PC-3 (cell line): ENCODE results near the gene ADAT3.
"Not testable (repeated sequence)": the region's sequence is repeated elsewhere in the genome, so short reads cannot be mapped to it uniquely, and the experiment has no call there.

Experiments used
- CTCF ChIP-seq: fragments of 300-600 bp; sonication (generic); conservative IDR thresholded peaks from 2 replicates; pipeline ENCODE4 v1.5.1; 2017; ENCODE audit warnings: antibody characterized with exemption, low read depth, mild to moderate bottlenecking, low read length
- EZH2 ChIP-seq: fragments of 300-600 bp; sonication (generic); IDR thresholded peaks from one replicate; pipeline ENCODE4 v1.6.1; 2017; ENCODE audit warnings: antibody characterized with exemption, mild to moderate bottlenecking, low read length; ENCODE audit not compliant: unreplicated experiment
- EZH2phosphoT487 ChIP-seq: fragments of 300-600 bp; sonication (generic); IDR thresholded peaks from 2 replicates; pipeline ENCODE4 v1.6.1; 2018; ENCODE audit warnings: mild to moderate bottlenecking, antibody characterized with exemption, low read length, borderline replicate concordance

DNA sequence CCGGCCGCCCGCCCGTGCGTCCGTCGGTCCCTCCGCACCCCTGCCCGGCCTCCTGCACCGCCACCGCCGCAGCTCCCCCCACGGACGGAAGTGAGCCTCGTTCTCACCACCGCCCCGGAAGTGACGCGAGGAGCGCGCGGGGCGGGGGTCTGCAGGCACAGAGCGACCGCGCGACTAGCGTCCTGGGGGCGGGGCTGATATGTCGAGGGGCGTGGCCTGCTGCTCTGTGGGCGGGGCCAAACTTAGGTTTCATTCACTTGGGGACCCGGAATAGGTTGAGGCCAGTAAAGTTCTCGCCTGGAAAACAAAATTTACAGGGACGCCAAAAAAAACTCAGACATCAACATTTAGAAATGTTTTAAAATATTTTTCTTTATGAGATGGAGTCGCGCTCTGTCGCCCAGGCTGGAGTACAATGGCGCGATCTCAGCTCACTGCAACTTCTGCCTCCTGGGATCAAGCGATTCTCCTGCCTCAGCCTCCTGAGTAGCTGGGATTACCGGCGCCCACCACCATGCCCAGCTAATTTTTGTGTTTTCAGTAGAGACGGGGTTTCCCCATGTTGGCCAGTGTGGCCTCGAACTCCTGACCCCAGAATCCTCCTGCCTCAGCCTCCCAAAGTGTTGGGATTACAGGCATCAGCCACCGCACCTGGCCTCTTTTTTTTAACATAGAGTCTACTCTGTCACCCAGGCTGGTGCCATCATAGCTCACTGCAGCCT is 19.6 kb upstream of the ADAT3 start, which contains the start of gene ABHD17A:
- TF ChIP-seq CTCF, EZH2, EZH2phosphoT487: not testable (repeated sequence)
